Lower leg skin (tissue), 3 donors: ENCODE data around the gene UBE2QL1.

ENCODE experiments used
- CTCF ChIP-seq, 3 donors: fragments of 450-650 bp; IDR thresholded peaks; one replicate each; pipeline ENCODE4 v1.5.1; 2016; ENCODE audit warnings: antibody characterized with exemption in 3 of 3, mild to moderate bottlenecking in 3 of 3, moderate library complexity in 2 of 3
- POLR2A ChIP-seq, 2 donors: fragments of 450-650 bp; IDR thresholded peaks; one replicate each; pipeline ENCODE4 v1.6.1; 2016 to 2017; ENCODE audit warnings: antibody characterized with exemption in 2 of 2, mild to moderate bottlenecking in 1 of 2, moderate library complexity in 1 of 2

GRCh38 chr5:6527749-6528455 is 79.2 kb downstream of the UBE2QL1 start:
- no peak for TF ChIP-seq CTCF (IDR thresholded peaks at IDR 0.05)
- no peak for TF ChIP-seq POLR2A (IDR thresholded peaks at IDR 0.05)
